ENCODE data around the gene KRTAP9-6. TPM values are rescaled to one million over a fixed set of nuclear protein-coding genes. Genes with fewer than 3 reads are reported as not detected.

The KRTAP9-6 gene
- total and polyA plus RNA-seq, 4 donors = not detected

- Histone ChIP-seq H3K36me3 (ENCODE audit: control insufficient read depth in 4 of 4, insufficient read depth in 4 of 4, low read length in 4 of 4) (no peaks in the 10 kb centered on the region), H3K9ac (ENCODE audit: insufficient read depth in 1 of 2, low read length in 2 of 2) (no peak overlapping the region), H3K4me1 (ENCODE audit: control insufficient read depth in 5 of 5, insufficient read depth in 5 of 5, low read length in 5 of 5) (no peaks in the 10 kb centered on the region), H3K27me3 (ENCODE audit: control insufficient read depth in 3 of 3, insufficient read depth in 3 of 3, low read length in 2 of 3) (peaks cover 0 to under 1% (median 0%) of the 10 kb centered on the region in 3 donors), H3K27ac (ENCODE audit: low read depth in 1 of 2, low read length in 1 of 2) (no peak overlapping the region), H3K4me3 (no peak overlapping the region), H3K9me3 (ENCODE audit: control insufficient read depth in 4 of 4, insufficient read depth in 3 of 4, low read length in 3 of 4) (no peaks in the 10 kb centered on the region)
- 88 to 92% methylated on average over 3 of the region's 3 CpGs for WGBS, 2 donors
- ATAC-seq (ENCODE audit: insufficient read depth, low FRiP score) = no peak
- DNase-seq = no peak
- TF ChIP-seq CTCF (IDR thresholded peaks at IDR 0.05; ENCODE audit: control extremely low read depth, extremely low read depth) = no peak
Measured at GRCh38 chr17:41278176-41278955, 13.2 kb downstream of the KRTAP9-6 start.

GRCh38 chr17:41284043-41284442, 18.9 kb downstream of the KRTAP9-6 start:
- no peak for TF ChIP-seq CTCF (IDR thresholded peaks at IDR 0.05; ENCODE audit: control extremely low read depth, extremely low read depth)
- 43 to 64% methylated on average over 3 of the region's 3 CpGs for WGBS, 2 donors
- no peak overlapping the region for H3K4me3 ChIP-seq
- no peaks in the 10 kb centered on the region for H3K36me3 ChIP-seq (ENCODE audit: control insufficient read depth in 4 of 4, insufficient read depth in 4 of 4, low read length in 4 of 4)
- peaks cover 0 to 3% (median 3%) of the 10 kb centered on the region in 3 donors for H3K27me3 ChIP-seq (ENCODE audit: control insufficient read depth in 3 of 3, insufficient read depth in 3 of 3, low read length in 2 of 3)
- no peak overlapping the region for H3K27ac ChIP-seq (ENCODE audit: low read depth in 1 of 2, low read length in 1 of 2)
- no peak for DNase-seq
- H3K4me1 ChIP-seq (ENCODE audit: control insufficient read depth in 5 of 5, insufficient read depth in 5 of 5, low read length in 5 of 5) = peaks cover 0 to 3% (median 0%) of the 10 kb centered on the region in 5 donors
- H3K9ac ChIP-seq (ENCODE audit: insufficient read depth in 1 of 2, low read length in 2 of 2) = no peak overlapping the region
- no peak for ATAC-seq (ENCODE audit: insufficient read depth, low FRiP score)
- no peaks in the 10 kb centered on the region for H3K9me3 ChIP-seq (ENCODE audit: control insufficient read depth in 4 of 4, insufficient read depth in 3 of 4, low read length in 3 of 4)

GRCh38 chr17:41284546-41284945, 19.4 kb downstream of the KRTAP9-6 start:
- no peak for TF ChIP-seq CTCF (IDR thresholded peaks at IDR 0.05; ENCODE audit: control extremely low read depth, extremely low read depth)
- H3K4me1 ChIP-seq (ENCODE audit: control insufficient read depth in 5 of 5, insufficient read depth in 5 of 5, low read length in 5 of 5) = peaks cover 0 to 3% (median 0%) of the 10 kb centered on the region in 5 donors
- H3K9ac ChIP-seq (ENCODE audit: insufficient read depth in 1 of 2, low read length in 2 of 2) = no peak overlapping the region
- no peak overlapping the region for H3K4me3 ChIP-seq
- H3K27ac ChIP-seq (ENCODE audit: low read depth in 1 of 2, low read length in 1 of 2) = no peak overlapping the region
- whole genome bisulfite sequencing, 2 donors = 9 to 15% methylated on average over 2 of the region's 2 CpGs
- peaks cover 0 to 3% (median 3%) of the 10 kb centered on the region in 3 donors for H3K27me3 ChIP-seq (ENCODE audit: control insufficient read depth in 3 of 3, insufficient read depth in 3 of 3, low read length in 2 of 3)
- no peaks in the 10 kb centered on the region for H3K9me3 ChIP-seq (ENCODE audit: control insufficient read depth in 4 of 4, insufficient read depth in 3 of 4, low read length in 3 of 4)
- no peaks in the 10 kb centered on the region for H3K36me3 ChIP-seq (ENCODE audit: control insufficient read depth in 4 of 4, insufficient read depth in 4 of 4, low read length in 4 of 4)
- no peak for DNase-seq
- ATAC-seq (ENCODE audit: insufficient read depth, low FRiP score) = no peak
